Occipital lobe (tissue), 3 donors: ENCODE results near the gene TPT1. TPM values are rescaled to one million over a fixed set of nuclear protein-coding genes. Genes with fewer than 3 reads are reported as not detected.
"Not testable (repeated sequence)": the region's sequence is repeated elsewhere in the genome, so short reads cannot be mapped to it uniquely, and the experiment has no call there.

ENCODE experiments used
- DNase-seq: peaks from one replicate; lab custom pipeline; 2025; lab: John Stamatoyannopoulos, UW
- small RNA-seq: library from RNA; depleted of rRNA; stranded (forward); fragments of <200 nt; gene quantifications from one replicate; pipeline ENCODE3, GENCODE V24; 2014
- total RNA-seq: library from RNA; depleted of rRNA; stranded (reverse); fragments of >200 nt; gene quantifications from one replicate; pipeline ENCODE4 v1.2.3, GENCODE V29; 2014

Gene TPT1
- total RNA-seq, 1 donor from 2014 or later: 2,066 TPM

- DNase-seq: peak; percentile 33
These were observed 37.1 kb downstream of the TPT1 start for GRCh38 chr13:45303866-45304265.

GRCh38 chr13:45303026-45303425 is 38.0 kb downstream of the TPT1 start:
- no peak for DNase-seq

GRCh38 chr13:45302507-45302906 is 38.5 kb downstream of the TPT1 start:
- DNase-seq: no peak

GRCh38 chr13:45301263-45301662 is 39.7 kb downstream of the TPT1 start:
- DNase-seq: no peak

- no peak for DNase-seq
These were observed 40.6 kb downstream of the TPT1 start for GRCh38 chr13:45300190-45300985.

GRCh38 chr13:45299194-45299593 is 41.8 kb downstream of the TPT1 start:
- DNase-seq: no peak

GRCh38 chr13:45298550-45298949 is 42.4 kb downstream of the TPT1 start:
- not testable (repeated sequence) for DNase-seq

GRCh38 chr13:45298206-45298505 is 42.8 kb downstream of the TPT1 start:
- no peak for DNase-seq

GRCh38 chr13:45297456-45298205 is 43.4 kb downstream of the TPT1 start:
- DNase-seq: no peak

- DNase-seq: no peak
These were observed 44.7 kb downstream of the TPT1 start for GRCh38 chr13:45296259-45296658.

GRCh38 chr13:45295536-45295935 is 45.4 kb downstream of the TPT1 start:
- DNase-seq: no peak

- DNase-seq: no peak
These were observed 48.8 kb downstream of the TPT1 start for GRCh38 chr13:45292176-45292575.

GRCh38 chr13:45289936-45290563 is 50.9 kb downstream of the TPT1 start:
- DNase-seq: no peak

Small RNA genes lying within 50 kb of the gene (small RNA-seq; reads per million reads assigned to genes)
- 1.7 reads per million, percentile 82 among the genes with 10 or more reads in this experiment for gene SNORA31

Other genes with a start within 250 kb of the TPT1 start
- gene GTF2F2, start 220.7 kb downstream of the TPT1 start, total RNA-seq: 23.6 TPM
- gene KCTD4, start 140.1 kb downstream of the TPT1 start, total RNA-seq: 0.94 TPM
- gene SLC25A30, start 77.2 kb upstream of the TPT1 start, total RNA-seq: 11.2 TPM
- 52.6 TPM for gene COG3, start 123.8 kb upstream of the TPT1 start, total RNA-seq